IMR-90 (cell line): Measurements from ENCODE around the gene TNRC18. TPM values are rescaled to one million over a fixed set of nuclear protein-coding genes. Genes with fewer than 3 reads are reported as not detected.
A peak's percentile ranks its signal among the peaks of the same experiment; 100 is the strongest.

Source experiments
- ATAC-seq: fragments of 200-7000 bp; cut with Tn5 transposase; 2 replicates; pipeline ENCODE4 v1.9.1; 2020; ENCODE audit warnings: low read depth, mild to moderate bottlenecking, moderate library complexity
- BruUV-seq: library from RNA; stranded (reverse); fragments of 400-500 nt; replicated peaks from 2 replicates; lab custom pipeline; 2021; lab: Mats Ljungman, UMichigan
- CTCF ChIA-PET: fragments of 300-600 bp; formaldehyde crosslinking; extraction: SDS; loops from one replicate; lab custom pipeline; 2021; ENCODE audit warnings: antibody characterized with exemption; lab: Yijun Ruan, JAX
- POLR2A ChIA-PET: fragments of 300-600 bp; sonication (Branson Sonifier 250); formaldehyde crosslinking; loops from one replicate; lab custom pipeline; 2022; ENCODE audit warnings: antibody characterized with exemption; ENCODE audit not compliant: unreplicated experiment; lab: Charles Lee
- DNase-seq: peaks from one replicate; pipeline ENCODE4 v3.0.0; 2013
- H2AFZ ChIP-seq: replicated peaks from 2 replicates; pipeline ENCODE3; 2013; ENCODE audit warnings: low read length, mild to moderate bottlenecking; ENCODE audit not compliant: poor library complexity
- H2AK5ac ChIP-seq: 2 replicates; pipeline ENCODE4 v1.6.1; 2013; ENCODE audit warnings: low read depth, low read length, inconsistent platforms
- H2AK9ac ChIP-seq: replicated peaks from 2 replicates; pipeline ENCODE3; 2013; ENCODE audit warnings: mild to moderate bottlenecking, low read depth, low read length, moderate library complexity; ENCODE audit not compliant: poor library complexity
- H2BK120ac ChIP-seq: 2 replicates; pipeline ENCODE4 v1.6.1; 2013; ENCODE audit warnings: low read depth, low read length, inconsistent platforms
- H2BK15ac ChIP-seq: 3 replicates; pipeline ENCODE4 v1.6.1; 2013; ENCODE audit warnings: low read depth, low read length, inconsistent platforms
- H2BK20ac ChIP-seq: 2 replicates; pipeline ENCODE4 v1.6.1; 2013; ENCODE audit warnings: low read depth, mild to moderate bottlenecking, inconsistent platforms, low read length, moderate library complexity
- H2BK5ac ChIP-seq: 2 replicates; pipeline ENCODE4 v1.6.1; 2013; ENCODE audit warnings: mild to moderate bottlenecking, low read depth, low read length, inconsistent platforms; ENCODE audit not compliant: poor library complexity, severe bottlenecking
- H3K14ac ChIP-seq: replicated peaks from 2 replicates; pipeline ENCODE4 v1.6.1; 2013; ENCODE audit warnings: low read depth, low read length, inconsistent platforms
- H3K18ac ChIP-seq: 2 replicates; pipeline ENCODE4 v1.6.1; 2013; ENCODE audit warnings: low read depth, low read length, control low read depth
- H3K23ac ChIP-seq: 2 replicates; pipeline ENCODE4 v1.6.1; 2013; ENCODE audit warnings: low read depth, low read length, inconsistent platforms
- H3K27ac ChIP-seq: 2 replicates; pipeline ENCODE4 v1.5.1; 2013; ENCODE audit warnings: mild to moderate bottlenecking, control low read depth, low read length; ENCODE audit not compliant: insufficient read depth
- H3K27me3 ChIP-seq: 2 replicates; pipeline ENCODE4 v1.6.1; 2013; ENCODE audit warnings: low read length; ENCODE audit not compliant: control insufficient read depth, insufficient read depth
- H3K36me3 ChIP-seq: 2 replicates; pipeline ENCODE4 v1.6.1; 2013; ENCODE audit warnings: low read length, mixed read lengths; ENCODE audit not compliant: control insufficient read depth, insufficient read depth
- H3K4ac ChIP-seq: 2 replicates; pipeline ENCODE4 v1.6.1; 2013; ENCODE audit warnings: low read depth, low read length, inconsistent platforms
- H3K4me1 ChIP-seq: 2 replicates; pipeline ENCODE4 v1.6.1; 2013; ENCODE audit warnings: low read length, mixed read lengths; ENCODE audit not compliant: control insufficient read depth, insufficient read depth
- H3K4me2 ChIP-seq: 2 replicates; pipeline ENCODE4 v1.6.1; 2013; ENCODE audit warnings: low read depth, mild to moderate bottlenecking, control low read depth, low read length, moderate library complexity
- H3K4me3 ChIP-seq: 2 replicates; pipeline ENCODE4 v1.5.1; 2013; ENCODE audit warnings: low read depth, mild to moderate bottlenecking, control low read depth, low read length, moderate library complexity; ENCODE audit not compliant: insufficient read depth
- H3K56ac ChIP-seq: 2 replicates; pipeline ENCODE4 v1.6.1; 2013; ENCODE audit warnings: low read length, inconsistent platforms; ENCODE audit not compliant: insufficient read depth; ENCODE audit errors: extremely low read depth
- H3K79me1 ChIP-seq, 2 experiments: 2 replicates each; pipeline ENCODE4 v1.6.1; 2013; ENCODE audit warnings: low read length in 2 of 2, inconsistent platforms in 1 of 2, low read depth in 1 of 2
- H3K9ac ChIP-seq: 2 replicates; pipeline ENCODE4 v1.6.1; 2013; ENCODE audit warnings: low read depth, low read length, control low read depth
- H3K9me1 ChIP-seq: 2 replicates; pipeline ENCODE4 v1.6.1; 2013; ENCODE audit warnings: low read length, inconsistent platforms; ENCODE audit not compliant: insufficient read depth
- H3K9me3 ChIP-seq: 2 replicates; pipeline ENCODE4 v1.6.1; 2013; ENCODE audit warnings: low read length; ENCODE audit not compliant: control insufficient read depth, insufficient read depth
- H4K20me1 ChIP-seq: 2 replicates; pipeline ENCODE4 v1.6.1; 2013; ENCODE audit warnings: low read length, inconsistent platforms; ENCODE audit not compliant: insufficient read depth
- H4K5ac ChIP-seq: 2 replicates; pipeline ENCODE4 v1.6.1; 2013; ENCODE audit warnings: mild to moderate bottlenecking, low read depth, low read length, control low read depth
- H4K8ac ChIP-seq, 2 experiments: 2 replicates each; pipeline ENCODE4 v1.6.1; 2013; ENCODE audit warnings: low read depth in 2 of 2, low read length in 2 of 2, control low read depth in 1 of 2, inconsistent platforms in 1 of 2
- H4K91ac ChIP-seq: 2 replicates; pipeline ENCODE4 v1.6.1; 2013; ENCODE audit warnings: low read depth, low read length, inconsistent platforms; ENCODE audit not compliant: insufficient read depth
- CTCF ChIP-seq: conservative IDR thresholded peaks from 2 replicates; pipeline ENCODE4 v1.5.1; 2012; ENCODE audit warnings: mild to moderate bottlenecking, low read depth, low read length, improper control_type of control experiment
- MAZ ChIP-seq: IDR thresholded peaks from 2 replicates; pipeline ENCODE4 v1.6.1; 2012; ENCODE audit warnings: low read depth, mild to moderate bottlenecking, low read length, improper control_type of control experiment, moderate library complexity, borderline replicate concordance
- POLR2A ChIP-seq: IDR thresholded peaks from 2 replicates; pipeline ENCODE4 v1.6.1; 2012; ENCODE audit warnings: mild to moderate bottlenecking, low read depth, low read length
- RAD21 ChIP-seq: IDR thresholded peaks from 2 replicates; pipeline ENCODE4 v1.6.1; 2012; ENCODE audit warnings: low read length, improper control_type of control experiment
- RCOR1 ChIP-seq: IDR thresholded peaks from 2 replicates; pipeline ENCODE4 v1.6.1; 2012; ENCODE audit warnings: mild to moderate bottlenecking, low read length, improper control_type of control experiment; ENCODE audit not compliant: insufficient replicate concordance
- SMC3 ChIP-seq: fragments of 150-350 bp; IDR thresholded peaks from 2 replicates; pipeline ENCODE4 v1.6.1; 2016; ENCODE audit warnings: low read depth, mild to moderate bottlenecking, antibody characterized with exemption, low read length, moderate library complexity
- USF2 ChIP-seq: fragments of 150-350 bp; IDR thresholded peaks from 2 replicates; pipeline ENCODE4 v1.6.1; 2017; ENCODE audit warnings: mild to moderate bottlenecking, antibody characterized with exemption, low read length, low read depth
- WGBS, 2 experiments: methylation state at CpG; one replicate each; pipeline versions ENCODE4 v1.1.5 to v1.1.7; 2013; ENCODE audit warnings: missing lambda C conversion rate in 2 of 2; ENCODE audit not compliant: insufficient read length in 1 of 2; ENCODE audit errors: extremely low coverage in 2 of 2; 5-methylcytosine and 5-hydroxymethylcytosine counted together
- dilution Hi-C: fragments of 300-500 bp; cut with HindIII; formaldehyde crosslinking; loops from one replicate; pipeline ENCODE4 v1.14.3; 2018; ENCODE audit warnings: low sequenced_read_pairs; ENCODE audit not compliant: unreplicated experiment
- in situ Hi-C: fragments of 300-500 bp; cut with MboI; formaldehyde crosslinking; loops from 3 replicates; pipeline ENCODE4 v1.14.3; 2019; ENCODE audit warnings: low sequenced_read_pairs, inconsistent platforms, mixed read lengths
- intact Hi-C: fragments of 100-400 bp; cut with micrococcal nuclease; formaldehyde crosslinking; loops from 2 replicates; pipeline ENCODE4 v1.10.0; 2022
- polyA plus RNA-seq, 3 experiments: library from polyadenylated mRNA; depleted of rRNA; stranded (reverse); fragments of >200 nt; gene quantifications; 2 replicates each; pipeline ENCODE4 v1.2.3, GENCODE V29; 2012; ENCODE audit warnings: low replicate concordance in 1 of 3
- total RNA-seq: library from RNA; depleted of rRNA; stranded (reverse); fragments of >200 nt; gene quantifications from 2 replicates; pipeline ENCODE4 v1.2.3, GENCODE V29; 2012

The TNRC18 gene
- total and polyA plus RNA-seq, 2 of the 4 experiments (the other 2 are of a cell fraction): 4.7 to 29.6 TPM

- no peak for TF ChIP-seq RCOR1
Observed at GRCh38 chr7:5404421-5404826, 19.2 kb downstream of the TNRC18 start (continued).

GRCh38 chr7:5403442-5403841, 20.2 kb downstream of the TNRC18 start:
- Histone ChIP-seq H3K9me3 (no peaks in the 10 kb centered on the region), H2BK120ac (no peak overlapping the region), H3K79me1 (peaks cover 18 to 79% of the 10 kb centered on the region in 2 experiments), H3K4me2 (no peak overlapping the region), H3K4me3 (no peak overlapping the region), H3K23ac (peak overlapping the region; percentile 15; the same call in 1 of the 2 replicates), H3K18ac (no peak overlapping the region), H4K8ac (no peak overlapping the region), H3K14ac (no peak overlapping the region), H3K36me3 (peaks cover 36% of the 10 kb centered on the region), H3K9me1 (no peaks in the 10 kb centered on the region; the same call in none of the 2 replicates), H4K20me1 (peaks cover 75% of the 10 kb centered on the region), H3K4ac (no peak overlapping the region), H3K4me1 (no peaks in the 10 kb centered on the region), H2BK15ac (no peak overlapping the region), H4K5ac (no peak overlapping the region), H4K91ac (no peak overlapping the region), H3K9ac (no peak overlapping the region), H2BK5ac (no peak overlapping the region), H2BK20ac (no peak overlapping the region), H3K27ac (no peak overlapping the region), H2AK5ac (no peak overlapping the region), H3K56ac (no peak overlapping the region), H2AK9ac (no peak overlapping the region), H3K27me3 (no peaks in the 10 kb centered on the region), H2AFZ (no peak overlapping the region)
- POLR2A ChIA-PET: no interaction called here
- DNase-seq (no peak), ATAC-seq (no peak)
- no TSS peak for BruUV-seq
- intact Hi-C loops (no loop called here), in situ Hi-C loops (no loop called here), dilution Hi-C loops (no loop called here)
- no peak for TF ChIP-seq USF2
- no peak for TF ChIP-seq MAZ
- TF ChIP-seq POLR2A: no peak
- no peak for TF ChIP-seq RAD21
- no peak for TF ChIP-seq SMC3
- no peak for TF ChIP-seq CTCF
- 94% methylated on average over 3 of the region's 6 CpGs; no CpG with 5 or more reads in 1 of the 2 experiments for WGBS, 2 experiments
- CTCF ChIA-PET: interaction anchor here (0.9 kb wide), 1 partner anchor 9 kb away, joined by 3 read pairs; no protein-coding TSS in a partner anchor
